Natural killer cell (primary cell): ENCODE results near the gene SULF2. TPM values are rescaled to one million over a fixed set of nuclear protein-coding genes. Genes with fewer than 3 reads are reported as not detected.

Source experiments
- ATAC-seq, 3 donors: fragments of 150-1000 bp in 2 of 3; fragments of 200-7000 bp in 1 of 3; cut with Tn5 transposase; 1 replicate in 1 of 3; 2 replicates in 2 of 3; pipeline ENCODE4 v1.10.0; 2021; ENCODE audit warnings: mild to moderate bottlenecking in 2 of 3, moderate library complexity in 2 of 3
- DNase-seq, 2 donors: peaks; one replicate each; pipeline versions ENCODE4 v3.0.0 to v3.0.0-alpha.2; 2013 to 2021; ENCODE audit warnings: mixed read lengths in 1 of 2
- H3K27ac ChIP-seq: one replicate; pipeline ENCODE4 v1.5.1; 2013; ENCODE audit warnings: mild to moderate bottlenecking, low read length
- H3K27me3 ChIP-seq: one replicate; pipeline ENCODE4 v1.6.1; 2013; ENCODE audit warnings: low read length; ENCODE audit not compliant: control insufficient read depth, insufficient read depth
- H3K36me3 ChIP-seq: one replicate; pipeline ENCODE4 v1.6.1; 2013; ENCODE audit warnings: low read length; ENCODE audit not compliant: control insufficient read depth, insufficient read depth
- H3K4me1 ChIP-seq: one replicate; pipeline ENCODE4 v1.6.1; 2013; ENCODE audit warnings: low read length; ENCODE audit not compliant: control insufficient read depth, insufficient read depth
- H3K4me3 ChIP-seq: one replicate; pipeline ENCODE4 v1.5.1; 2013; ENCODE audit warnings: low read length
- H3K9me3 ChIP-seq: one replicate; pipeline ENCODE4 v1.6.1; 2013; ENCODE audit warnings: low read length; ENCODE audit not compliant: control insufficient read depth, insufficient read depth
- H3K27ac Mint-ChIP-seq, 2 donors: one replicate each; pipeline ENCODE4 v1.8.0; 2022; ENCODE audit warnings: mild to moderate bottlenecking in 2 of 2, mixed read lengths in 2 of 2, moderate library complexity in 1 of 2
- H3K27me3 Mint-ChIP-seq, 2 donors: one replicate each; pipeline ENCODE4 v1.8.0; 2022; ENCODE audit warnings: low read depth in 2 of 2, mixed read lengths in 2 of 2
- H3K36me3 Mint-ChIP-seq: one replicate; pipeline ENCODE4 v1.8.0; 2022; ENCODE audit warnings: mixed read lengths
- H3K4me1 Mint-ChIP-seq, 2 donors: one replicate each; pipeline ENCODE4 v1.8.0; 2022; ENCODE audit warnings: mixed read lengths in 2 of 2
- H3K4me3 Mint-ChIP-seq: one replicate; pipeline ENCODE4 v1.8.0; 2022; ENCODE audit warnings: mild to moderate bottlenecking, moderate library complexity, mixed read lengths
- H3K9me3 Mint-ChIP-seq, 2 donors: one replicate each; pipeline ENCODE4 v1.8.0; 2022; ENCODE audit warnings: mixed read lengths in 2 of 2
- CTCF ChIP-seq: fragments of 200-600 bp; IDR thresholded peaks from one replicate; pipeline ENCODE4 v1.8.0; 2022; ENCODE audit warnings: antibody characterized with exemption
- WGBS: methylation state at CpG from one replicate; pipeline ENCODE4 v1.1.7; 2013; ENCODE audit warnings: missing lambda C conversion rate; ENCODE audit not compliant: insufficient coverage; 5-methylcytosine and 5-hydroxymethylcytosine counted together
- intact Hi-C: fragments of 100-400 bp; cut with micrococcal nuclease; formaldehyde crosslinking; loops from one replicate; pipeline ENCODE4 v1.14.2; 2022
- total RNA-seq, 4 donors: library from RNA; stranded (reverse); fragments of 120-200 nt in 1 of 4; gene quantifications; one replicate each; pipeline versions ENCODE4 v1.2.3 to v1.2.4, GENCODE V29; 2013 to 2022

The SULF2 gene
- total RNA-seq, 3 donors from 2014 or later (not counting 1 experiment from before 2014, with no cell fraction given), result 8.1 to 48.7 (median 12.3) TPM

GRCh38 chr20:47802226-47802920 lies 17.1 kb upstream of the SULF2 start:
- intact Hi-C loops, result no loop called here
- Mint-ChIP-seq H3K36me3 (no peaks in the 10 kb centered on the region), H3K27ac (no peak overlapping the region), H3K4me3 (no peak overlapping the region), H3K4me1 (no peaks in the 10 kb centered on the region), H3K27me3 (peaks cover 0 to 10% of the 10 kb centered on the region in 2 donors), H3K9me3 (no peaks in the 10 kb centered on the region)
- no peak overlapping the region for H3K4me3 ChIP-seq
- DNase-seq (no peak), ATAC-seq (no peak)
- H3K36me3 ChIP-seq, result no peaks in the 10 kb centered on the region
- no peaks in the 10 kb centered on the region for H3K9me3 ChIP-seq
- WGBS, result 93% methylated on average over 18 of the region's 18 CpGs
- H3K27ac ChIP-seq, result no peak overlapping the region
- no peak for TF ChIP-seq CTCF
- no peaks in the 10 kb centered on the region for H3K27me3 ChIP-seq
- no peaks in the 10 kb centered on the region for H3K4me1 ChIP-seq

- peaks cover 0 to 8% of the 10 kb centered on the region in 2 donors for H3K27me3 Mint-ChIP-seq
- H3K36me3 Mint-ChIP-seq, result no peaks in the 10 kb centered on the region
- no peak for DNase-seq
- ATAC-seq, result no peak
- TF ChIP-seq CTCF, result no peak
- Histone ChIP-seq H3K9me3 (no peaks in the 10 kb centered on the region), H3K27me3 (no peaks in the 10 kb centered on the region), H3K36me3 (no peaks in the 10 kb centered on the region), H3K4me3 (no peak overlapping the region), H3K27ac (no peak overlapping the region), H3K4me1 (no peaks in the 10 kb centered on the region)
- no peak overlapping the region for H3K27ac Mint-ChIP-seq
- 84% methylated on average over 15 of the region's 15 CpGs for WGBS
- H3K4me3 Mint-ChIP-seq, result no peak overlapping the region
- intact Hi-C loops, result no loop called here
- no peaks in the 10 kb centered on the region for H3K4me1 Mint-ChIP-seq
- no peaks in the 10 kb centered on the region for H3K9me3 Mint-ChIP-seq
These were observed 16.5 kb upstream of the SULF2 start for GRCh38 chr20:47801759-47802158.

- H3K4me1 Mint-ChIP-seq, result no peaks in the 10 kb centered on the region
- Histone ChIP-seq H3K9me3 (no peaks in the 10 kb centered on the region), H3K4me3 (no peak overlapping the region), H3K27ac (no peak overlapping the region), H3K27me3 (no peaks in the 10 kb centered on the region), H3K4me1 (no peaks in the 10 kb centered on the region), H3K36me3 (no peaks in the 10 kb centered on the region)
- intact Hi-C loops, result no loop called here
- WGBS, result 94% methylated on average over 5 of the region's 5 CpGs
- DNase-seq, result no peak
- no peak overlapping the region for H3K4me3 Mint-ChIP-seq
- H3K27me3 Mint-ChIP-seq, result peaks cover 0 to 7% of the 10 kb centered on the region in 2 donors
- no peaks in the 10 kb centered on the region for H3K9me3 Mint-ChIP-seq
- H3K27ac Mint-ChIP-seq, result no peak overlapping the region
- TF ChIP-seq CTCF, result no peak
- no peaks in the 10 kb centered on the region for H3K36me3 Mint-ChIP-seq
- no peak for ATAC-seq
These were observed 15.8 kb upstream of the SULF2 start for GRCh38 chr20:47801079-47801478.

- Histone ChIP-seq H3K4me1 (no peaks in the 10 kb centered on the region), H3K4me3 (no peak overlapping the region), H3K9me3 (no peaks in the 10 kb centered on the region), H3K27me3 (no peaks in the 10 kb centered on the region), H3K27ac (no peak overlapping the region), H3K36me3 (no peaks in the 10 kb centered on the region)
- WGBS, result 81% methylated on average over 11 of the region's 11 CpGs
- no peaks in the 10 kb centered on the region for H3K36me3 Mint-ChIP-seq
- DNase-seq (no peak), ATAC-seq (no peak)
- H3K4me1 Mint-ChIP-seq, result no peaks in the 10 kb centered on the region
- H3K27ac Mint-ChIP-seq, result no peak overlapping the region
- intact Hi-C loops, result no loop called here
- no peaks in the 10 kb centered on the region for H3K9me3 Mint-ChIP-seq
- H3K4me3 Mint-ChIP-seq, result no peak overlapping the region
- no peak for TF ChIP-seq CTCF
- H3K27me3 Mint-ChIP-seq, result peaks cover 0 to 7% of the 10 kb centered on the region in 2 donors
These were observed 15.3 kb upstream of the SULF2 start for GRCh38 chr20:47800623-47801022.
